Activated CD8-positive, alpha-beta memory T cell treated with anti-CD3 and anti-CD28 coated beads, Interleukin-2, amount 50 U/mL, for 1 hour (primary cell): ENCODE results near the gene HINFP.

Experiments
- DNase-seq: peaks from one replicate; pipeline ENCODE4 v3.0.0-alpha.2; 2020; ENCODE audit errors: extremely low read depth

Gene HINFP

DNA sequence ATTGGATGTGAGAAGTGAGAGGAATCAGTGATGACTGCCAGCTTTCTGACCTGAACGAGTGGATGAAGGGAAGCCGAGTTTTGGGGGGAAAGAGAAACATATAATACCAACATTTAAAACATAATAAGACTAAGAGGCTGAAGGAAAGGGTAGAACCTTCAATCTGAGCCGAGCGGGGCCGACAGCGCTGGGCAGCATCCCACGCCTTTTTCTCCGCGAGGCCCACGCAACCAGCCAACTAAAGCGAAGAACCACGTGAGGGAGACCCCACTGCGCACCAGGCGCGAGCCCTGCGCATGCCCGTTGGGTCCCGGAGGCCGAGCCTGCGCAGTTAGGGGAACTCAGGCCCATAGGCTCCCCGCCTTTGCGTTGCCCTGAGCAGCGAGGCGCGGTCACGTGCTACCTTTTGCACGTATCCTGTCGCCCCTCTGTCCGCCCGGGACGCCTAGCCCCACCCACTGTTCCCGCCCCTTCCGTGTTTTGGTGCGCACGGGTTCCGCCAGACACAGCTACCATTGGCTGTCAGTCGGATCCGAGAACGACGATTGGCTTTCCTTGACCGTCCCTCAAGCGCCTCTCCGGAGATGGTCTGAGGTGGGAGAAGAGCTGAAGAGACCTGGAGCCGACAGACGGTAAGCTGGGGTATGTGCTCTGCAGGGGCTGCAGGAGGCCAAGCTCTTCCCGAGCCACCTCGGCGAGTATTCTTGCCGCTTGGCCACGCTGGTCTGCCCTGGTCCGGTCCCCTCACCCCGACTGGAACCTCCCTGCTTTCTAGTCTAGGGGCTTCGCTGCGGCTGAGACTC, at the start of gene HINFP:
HINFP (plus strand) TSS at position 573 of the 803 bp plus-strand sequence. CDS start 5,365 bp downstream, outside the sequence.
- peak; percentile 98 for DNase-seq

GRCh38 chr11:119077839-119078238, 43.5 kb upstream of the HINFP start:
- DNase-seq: no peak

DNA sequence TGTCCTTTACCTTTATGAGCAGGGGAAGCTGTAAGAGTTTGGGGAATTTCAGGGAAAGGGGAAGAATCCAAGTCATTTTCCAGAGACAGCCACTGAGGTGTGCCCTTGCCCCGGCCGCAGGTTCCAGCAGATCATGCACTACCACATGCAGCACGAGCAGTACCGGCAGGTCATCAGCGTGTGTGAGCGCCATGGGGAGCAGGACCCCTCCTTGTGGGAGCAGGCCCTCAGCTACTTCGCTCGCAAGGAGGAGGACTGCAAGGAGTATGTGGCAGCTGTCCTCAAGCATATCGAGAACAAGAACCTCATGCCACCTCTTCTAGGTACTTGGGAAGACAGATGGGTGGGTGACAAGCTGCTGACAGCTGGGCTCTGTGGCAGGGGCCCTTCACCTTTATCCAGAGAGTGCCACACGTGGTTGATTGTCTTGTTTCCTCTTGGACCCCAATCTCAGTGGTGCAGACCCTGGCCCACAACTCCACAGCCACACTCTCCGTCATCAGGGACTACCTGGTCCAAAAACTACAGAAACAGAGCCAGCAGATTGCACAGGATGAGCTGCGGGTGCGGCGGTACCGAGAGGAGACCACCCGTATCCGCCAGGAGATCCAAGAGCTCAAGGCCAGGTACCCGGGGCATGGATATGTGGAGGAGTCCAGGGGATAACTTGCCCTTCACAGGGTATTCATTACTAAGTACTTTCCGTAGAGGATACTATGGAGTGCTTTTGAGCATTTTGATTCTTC, 42.5 kb upstream of the HINFP start:
- DNase-seq: no peak

DNA sequence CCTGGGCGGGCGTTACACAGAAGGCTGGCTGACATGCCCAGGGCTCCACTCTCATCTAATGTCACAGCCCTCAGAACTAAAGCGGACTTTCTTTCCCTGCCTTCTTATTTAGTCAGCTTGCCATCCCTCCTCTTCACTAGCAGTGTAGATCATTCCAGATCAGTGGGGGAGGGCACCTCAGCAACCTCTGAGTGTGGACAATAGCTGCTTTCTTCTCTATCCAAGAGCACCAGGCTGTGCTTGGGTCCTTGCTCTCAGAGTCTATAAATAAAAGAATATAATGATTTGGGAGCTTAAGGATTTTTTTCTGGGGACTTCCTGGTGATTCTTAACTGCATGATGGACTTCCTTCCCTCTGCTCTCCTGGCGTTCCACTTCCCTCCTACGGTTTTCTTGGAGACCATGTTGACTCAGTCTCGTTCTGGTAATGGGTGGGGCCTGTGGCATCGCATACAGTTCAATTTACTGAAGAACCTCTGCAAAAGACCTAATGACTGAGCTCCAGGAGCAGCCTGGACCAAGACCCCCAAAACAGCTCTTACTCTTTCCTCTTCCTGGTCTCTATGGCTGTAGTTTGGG, 39.6 kb upstream of the HINFP start:
- no peak for DNase-seq

- DNase-seq: peak; percentile 77
Measured at GRCh38 chr11:119084663-119085436, 36.5 kb upstream of the HINFP start, which contains the start of gene HMBS. TSS of gene HMBS (plus strand) at chr11:119084881. CDS start at chr11:119085034, 153 bp downstream.

DNA sequence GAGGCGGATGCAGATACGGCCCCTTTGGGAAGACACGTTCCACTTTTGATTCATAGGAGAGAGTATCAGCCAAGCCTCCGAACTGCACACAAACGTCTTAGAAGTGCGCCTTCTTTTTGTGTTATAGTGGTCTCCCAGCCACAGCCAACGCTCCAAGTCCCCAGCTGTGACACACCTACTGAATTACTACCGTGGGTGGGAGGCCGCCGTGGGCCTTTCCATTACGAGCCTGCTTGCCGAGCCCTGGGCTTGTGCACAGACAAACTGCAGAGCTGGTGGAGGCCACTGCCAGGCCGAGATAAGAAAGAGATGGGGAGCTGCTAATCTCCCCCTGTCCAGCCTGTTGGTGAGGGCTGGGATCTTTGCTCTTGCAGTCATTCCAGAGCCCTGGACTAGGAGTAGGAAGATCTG, 35.9 kb upstream of the HINFP start:
- no peak for DNase-seq

DNA sequence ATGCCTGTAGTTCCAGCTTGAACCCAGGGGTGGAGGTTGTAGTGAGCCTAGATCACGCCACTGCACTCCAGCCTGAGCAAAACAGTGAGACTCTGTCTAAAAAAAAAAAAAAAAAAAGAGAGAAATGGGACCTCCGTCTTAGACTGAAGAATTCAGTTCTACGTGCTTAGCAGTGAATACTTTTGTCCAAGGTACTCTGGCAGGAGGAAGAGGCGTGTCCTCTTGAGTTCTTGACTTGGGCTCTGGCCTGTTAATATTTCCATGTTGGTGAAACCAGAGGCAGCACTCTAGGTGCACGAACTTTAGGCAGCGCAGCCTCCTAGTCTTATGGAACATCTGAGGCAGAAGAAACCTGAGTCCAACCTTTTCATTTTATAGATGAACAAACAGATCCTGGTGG, 34.3 kb upstream of the HINFP start:
- no peak for DNase-seq

DNA sequence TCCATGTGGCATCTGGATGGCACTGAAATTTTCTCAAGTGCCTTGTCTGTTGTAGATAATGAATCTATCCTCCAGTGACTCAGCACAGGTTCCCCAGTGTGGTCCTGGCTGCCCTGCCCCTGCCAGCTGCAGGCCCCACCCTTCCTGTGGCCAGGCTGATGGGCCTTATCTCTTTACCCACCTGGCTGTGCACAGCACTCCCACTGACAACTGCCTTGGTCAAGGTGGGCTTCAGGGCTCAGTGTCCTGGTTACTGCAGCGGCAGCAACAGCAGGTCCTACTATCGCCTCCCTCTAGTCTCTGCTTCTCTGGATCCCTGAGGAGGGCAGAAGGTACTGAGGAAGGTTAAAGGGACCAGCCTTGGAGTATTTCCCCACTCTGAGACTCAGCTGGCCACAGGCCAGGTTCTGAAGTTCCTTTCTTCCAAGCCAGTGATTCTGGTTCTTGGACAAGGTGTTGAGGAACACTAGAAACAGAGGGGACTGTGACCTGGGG, 33.6 kb upstream of the HINFP start:
- DNase-seq: no peak

- no peak for DNase-seq
Measured at GRCh38 chr11:119088406-119088805, 33.0 kb upstream of the HINFP start.

- no peak for DNase-seq
Measured at GRCh38 chr11:119089319-119089718, 32.1 kb upstream of the HINFP start.

DNA sequence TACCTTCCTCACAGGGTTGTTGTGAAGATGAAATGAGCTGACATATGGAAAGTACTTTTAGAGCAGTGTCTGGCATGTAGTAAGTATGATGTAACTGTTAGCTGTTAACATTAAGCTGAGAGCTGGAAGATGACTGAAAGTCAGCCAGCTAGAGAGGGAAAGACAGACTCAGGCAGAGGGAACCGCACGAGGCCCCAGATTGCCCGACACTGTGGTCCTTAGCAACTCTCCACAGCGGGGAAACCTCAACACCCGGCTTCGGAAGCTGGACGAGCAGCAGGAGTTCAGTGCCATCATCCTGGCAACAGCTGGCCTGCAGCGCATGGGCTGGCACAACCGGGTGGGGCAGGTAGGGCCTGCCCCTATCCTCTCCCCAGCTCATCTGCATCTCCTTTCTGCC, 30.2 kb upstream of the HINFP start:
- no peak for DNase-seq

GRCh38 chr11:119091966-119092879, 29.2 kb upstream of the HINFP start:
- no peak for DNase-seq

DNA sequence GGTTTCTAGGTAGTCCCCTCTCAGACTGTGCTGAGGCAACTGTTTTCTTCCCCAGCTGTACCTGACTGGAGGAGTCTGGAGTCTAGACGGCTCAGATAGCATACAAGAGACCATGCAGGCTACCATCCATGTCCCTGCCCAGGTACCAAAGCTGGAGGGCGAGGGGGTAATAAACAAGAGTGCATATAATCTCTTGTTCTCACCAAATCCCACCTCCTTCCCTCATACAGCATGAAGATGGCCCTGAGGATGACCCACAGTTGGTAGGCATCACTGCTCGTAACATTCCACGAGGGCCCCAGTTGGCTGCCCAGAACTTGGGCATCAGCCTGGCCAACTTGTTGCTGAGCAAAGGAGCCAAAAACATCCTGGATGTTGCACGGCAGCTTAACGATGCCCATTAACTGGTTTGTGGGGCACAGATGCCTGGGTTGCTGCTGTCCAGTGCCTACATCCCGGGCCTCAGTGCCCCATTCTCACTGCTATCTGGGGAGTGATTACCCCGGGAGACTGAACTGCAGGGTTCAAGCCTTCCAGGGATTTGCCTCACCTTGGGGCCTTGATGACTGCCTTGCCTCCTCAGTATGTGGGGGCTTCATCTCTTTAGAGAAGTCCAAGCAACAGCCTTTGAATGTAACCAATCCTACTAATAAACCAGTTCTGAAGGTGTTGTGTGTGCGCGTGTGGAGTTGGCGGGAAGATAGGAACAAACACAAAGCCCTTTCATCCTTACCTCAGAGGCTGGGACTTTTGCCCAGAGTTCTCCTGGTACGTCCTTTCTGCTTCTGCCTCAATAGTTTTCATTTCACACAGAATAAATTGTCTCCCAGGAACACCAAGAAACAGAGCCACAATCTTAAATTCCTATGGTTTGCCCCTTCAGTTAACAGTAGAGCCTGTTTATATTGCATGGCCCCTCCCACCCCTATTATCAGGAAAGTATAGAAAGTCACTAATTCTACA, 28.2 kb upstream of the HINFP start:
- no peak for DNase-seq

GRCh38 chr11:119093942-119094815, 27.2 kb upstream of the HINFP start:
- no peak for DNase-seq

GRCh38 chr11:119094816-119095065, 26.6 kb upstream of the HINFP start:
- DNase-seq: no peak

DNA sequence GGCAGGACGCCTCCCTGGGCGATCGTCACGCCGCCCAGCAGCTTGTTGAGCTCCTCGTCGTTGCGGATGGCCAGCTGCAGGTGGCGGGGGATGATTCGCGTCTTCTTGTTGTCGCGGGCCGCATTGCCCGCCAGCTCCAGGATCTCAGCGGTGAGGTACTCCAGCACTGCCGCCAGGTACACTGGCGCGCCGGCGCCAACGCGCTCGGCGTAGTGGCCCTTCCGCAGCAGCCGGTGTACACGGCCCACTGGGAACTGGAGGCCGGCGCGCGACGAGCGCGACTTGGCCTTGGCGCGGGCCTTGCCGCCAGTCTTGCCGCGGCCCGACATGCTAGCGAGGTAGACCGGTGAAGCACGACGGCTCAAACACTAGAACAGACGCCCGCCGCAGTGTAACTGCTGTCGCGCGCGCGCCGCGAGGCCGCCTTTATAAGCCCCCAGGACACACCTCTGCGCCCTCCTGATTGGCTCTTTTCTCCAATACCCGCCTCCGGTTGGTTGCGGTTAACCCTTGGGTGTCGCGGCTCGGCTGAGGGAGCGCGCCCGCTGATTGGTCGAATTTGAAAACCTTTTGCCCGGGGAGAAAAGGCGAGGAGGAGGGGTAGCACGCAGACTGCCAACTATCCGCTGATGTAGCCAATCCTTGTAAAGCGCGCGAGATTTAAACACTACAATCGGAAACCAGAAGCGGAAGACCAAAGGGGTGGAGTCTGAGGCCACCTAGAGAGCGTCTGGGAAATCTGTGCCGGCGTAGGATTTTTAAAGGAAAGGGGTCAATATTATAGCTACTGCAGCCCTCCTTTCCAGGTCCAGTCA, 26.1 kb upstream of the HINFP start:
- peak; percentile 100 for DNase-seq

- DNase-seq: no peak
Measured at GRCh38 chr11:119099711-119100110, 21.7 kb upstream of the HINFP start.
